GM18505 (cell line): ENCODE results near the gene QSOX2.

Experiments used
- ATAC-seq: cut with Tn5 transposase; IDR thresholded peaks from one replicate; pipeline ENCODE4 v1.9.1; 2021; ENCODE audit not compliant: unreplicated experiment
- POLR2A ChIP-seq: IDR thresholded peaks from 4 replicates; pipeline ENCODE4 v1.6.1; 2011; ENCODE audit warnings: borderline replicate concordance; ENCODE audit not compliant: insufficient read depth, insufficient read length; ENCODE audit errors: extremely low read depth

The QSOX2 gene

DNA sequence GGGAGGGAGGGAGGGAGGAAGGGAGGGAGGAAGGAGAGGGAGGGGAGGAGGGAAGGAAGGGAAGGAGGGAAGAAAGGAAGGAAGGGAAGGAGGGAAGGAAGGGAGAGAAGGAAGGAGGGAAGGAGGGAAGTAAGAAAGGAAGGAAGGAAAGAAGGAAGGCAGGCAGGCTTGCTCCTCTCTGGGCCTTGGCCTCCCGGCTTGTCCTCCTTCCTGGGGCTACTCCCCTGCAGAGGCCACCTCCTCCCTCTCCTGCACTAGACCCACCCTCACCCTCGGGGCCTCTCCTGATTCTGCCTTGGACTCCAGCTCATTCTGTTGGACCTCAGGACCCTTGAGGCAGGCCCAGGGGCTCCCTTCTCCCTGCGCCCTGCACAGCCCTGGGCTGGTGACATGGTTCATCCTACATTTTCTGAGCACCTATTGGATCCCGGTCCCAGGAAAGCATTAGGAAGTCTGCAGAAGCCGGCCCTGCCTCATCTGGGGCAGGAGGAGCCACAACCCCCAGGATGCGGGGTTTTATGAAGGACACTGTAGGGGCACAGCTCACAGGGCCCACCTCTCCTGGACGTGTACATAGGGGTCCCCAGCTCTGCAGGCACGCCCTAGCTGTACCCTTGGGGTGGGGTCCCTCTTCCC, 63.7 kb downstream of the QSOX2 start:
- ATAC-seq: no peak
- TF ChIP-seq POLR2A: no peak

DNA sequence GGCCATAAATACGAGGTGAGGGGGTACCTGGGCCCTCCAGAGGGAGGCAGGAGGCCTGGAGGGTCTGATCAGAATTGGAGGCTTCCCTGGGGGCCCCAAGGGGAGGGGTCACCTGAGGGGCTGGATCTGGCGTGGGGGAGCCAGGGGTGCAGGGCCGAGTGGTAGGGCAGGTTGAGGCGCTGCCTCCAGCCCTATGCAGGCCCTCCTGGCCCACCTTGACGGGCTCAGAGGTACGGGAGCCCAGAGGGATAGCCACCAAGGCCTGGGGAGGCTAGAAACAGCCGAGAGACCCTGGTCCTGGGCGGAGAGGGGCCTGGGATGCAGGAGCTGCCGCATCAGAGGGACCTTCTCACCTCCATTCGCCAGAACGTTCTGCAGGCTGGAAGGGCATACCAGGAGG, 65.0 kb downstream of the QSOX2 start:
- no peak for ATAC-seq
- TF ChIP-seq POLR2A: no peak

DNA sequence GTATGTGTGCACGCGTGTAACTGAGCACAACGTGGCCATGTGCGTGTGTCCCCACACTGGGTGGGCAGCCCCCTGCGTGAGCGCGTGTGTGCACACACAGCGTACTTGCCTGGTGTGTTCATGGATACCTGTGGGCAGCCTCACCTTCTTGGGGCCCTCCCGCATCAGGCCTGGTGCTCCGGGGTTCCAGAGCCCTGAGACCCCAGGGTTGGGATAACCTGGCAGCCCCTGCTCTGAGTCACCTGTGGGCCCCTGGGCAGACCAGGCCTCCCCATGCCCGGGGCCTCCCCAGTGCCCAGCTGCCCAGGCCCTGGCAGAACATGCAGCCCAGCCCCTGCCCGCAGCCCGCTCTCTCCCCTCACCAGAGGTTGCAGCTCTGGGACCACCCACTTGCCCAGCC, 65.9 kb downstream of the QSOX2 start:
- TF ChIP-seq POLR2A: no peak
- ATAC-seq: no peak

DNA sequence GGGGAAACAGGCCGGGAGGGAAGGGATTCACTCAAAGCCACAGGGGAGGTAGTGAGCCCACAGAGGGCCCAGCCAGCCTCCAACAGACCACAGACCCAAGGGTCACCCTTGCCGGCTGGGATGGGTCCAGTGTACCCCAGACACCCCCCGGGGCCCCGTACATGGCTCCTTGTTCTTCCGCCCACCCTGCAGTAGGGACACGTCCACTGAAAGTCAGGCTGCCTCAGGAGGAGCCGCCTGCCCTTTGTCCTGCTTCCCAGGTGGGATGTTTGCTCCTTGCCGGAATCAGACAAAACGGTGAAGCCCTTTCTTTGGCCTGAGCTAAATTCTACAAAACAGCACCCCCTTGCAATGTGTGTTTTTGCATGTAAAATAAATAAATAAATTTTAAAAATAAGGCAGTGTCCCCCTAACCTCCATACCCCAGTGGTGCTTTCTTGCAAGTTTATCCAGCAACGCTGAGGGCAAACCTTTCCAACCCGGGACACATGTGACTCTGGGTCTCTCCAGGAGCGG, 66.5 kb downstream of the QSOX2 start:
- ATAC-seq: no peak
- no peak for TF ChIP-seq POLR2A

DNA sequence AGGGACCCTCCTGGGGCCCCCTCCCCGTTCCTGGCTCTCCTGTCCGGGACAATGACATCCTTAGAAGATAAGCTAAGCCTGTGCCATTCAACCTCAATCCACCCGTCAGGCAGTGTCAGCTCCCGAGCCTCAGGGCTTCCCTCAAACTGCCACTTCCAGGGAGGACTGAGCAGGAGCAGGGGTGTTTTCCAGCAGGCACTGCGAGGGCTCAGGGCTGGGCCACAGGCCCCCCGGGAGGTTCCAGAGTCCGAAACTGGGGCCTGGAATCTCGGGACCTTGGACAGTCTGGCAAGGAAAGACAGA, 66.9 kb downstream of the QSOX2 start:
- ATAC-seq: no peak
- TF ChIP-seq POLR2A: no peak

DNA sequence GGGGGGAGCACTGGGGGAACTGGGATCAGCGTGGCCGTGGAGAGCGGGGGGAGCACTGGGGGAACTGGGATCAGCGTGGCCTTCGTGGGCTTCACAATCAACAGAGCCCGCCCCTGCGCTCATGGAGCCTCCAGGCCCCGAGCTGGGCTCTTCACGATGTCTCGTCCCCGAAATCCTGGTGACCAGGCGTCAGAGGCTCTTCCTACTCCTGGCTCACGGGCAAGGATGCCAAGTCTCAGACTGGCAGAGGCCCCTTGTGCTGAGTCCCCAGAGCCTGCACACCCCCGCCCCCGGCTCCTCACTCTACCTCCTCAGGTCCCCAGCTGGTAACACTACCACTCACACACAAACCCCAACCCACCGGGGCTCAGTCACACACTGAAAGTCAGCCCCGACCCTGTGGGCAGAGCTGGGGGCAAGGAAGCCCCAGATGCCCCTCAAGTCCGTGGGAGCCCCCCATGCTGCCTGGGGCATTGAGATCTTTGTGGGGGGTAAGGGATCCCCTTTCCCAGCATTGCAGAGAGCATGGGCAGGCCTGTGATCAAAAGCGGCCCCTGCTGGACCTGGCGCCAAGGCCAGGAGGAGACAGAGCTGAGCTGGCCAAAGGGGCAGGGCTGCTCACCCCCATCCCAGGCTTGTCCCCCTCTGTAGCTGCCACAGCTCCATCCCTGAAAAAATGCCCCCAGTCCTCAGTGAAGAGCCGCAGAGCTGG, 67.4 kb downstream of the QSOX2 start:
- no peak for TF ChIP-seq POLR2A
- ATAC-seq: no peak

DNA sequence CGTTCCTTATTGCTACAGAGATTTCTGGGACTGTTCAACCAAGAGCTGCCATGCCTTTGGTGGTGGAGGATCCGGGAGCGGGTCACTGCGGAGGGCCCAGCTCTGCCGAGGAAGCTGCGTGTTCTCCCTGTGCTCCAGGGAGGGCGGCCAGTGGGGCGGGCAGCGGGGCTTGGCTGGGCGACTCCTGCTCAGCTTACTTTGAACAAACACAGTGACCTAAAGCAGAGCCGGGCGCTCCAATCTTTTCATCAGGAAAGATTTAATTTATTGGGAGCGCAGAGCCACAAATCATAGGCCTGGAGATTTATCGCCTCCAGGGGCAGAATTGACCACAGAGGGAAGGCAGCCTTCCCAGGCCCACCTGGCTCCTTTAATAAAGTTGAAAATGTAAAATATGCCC, 68.4 kb downstream of the QSOX2 start:
- ATAC-seq: no peak
- no peak for TF ChIP-seq POLR2A

DNA sequence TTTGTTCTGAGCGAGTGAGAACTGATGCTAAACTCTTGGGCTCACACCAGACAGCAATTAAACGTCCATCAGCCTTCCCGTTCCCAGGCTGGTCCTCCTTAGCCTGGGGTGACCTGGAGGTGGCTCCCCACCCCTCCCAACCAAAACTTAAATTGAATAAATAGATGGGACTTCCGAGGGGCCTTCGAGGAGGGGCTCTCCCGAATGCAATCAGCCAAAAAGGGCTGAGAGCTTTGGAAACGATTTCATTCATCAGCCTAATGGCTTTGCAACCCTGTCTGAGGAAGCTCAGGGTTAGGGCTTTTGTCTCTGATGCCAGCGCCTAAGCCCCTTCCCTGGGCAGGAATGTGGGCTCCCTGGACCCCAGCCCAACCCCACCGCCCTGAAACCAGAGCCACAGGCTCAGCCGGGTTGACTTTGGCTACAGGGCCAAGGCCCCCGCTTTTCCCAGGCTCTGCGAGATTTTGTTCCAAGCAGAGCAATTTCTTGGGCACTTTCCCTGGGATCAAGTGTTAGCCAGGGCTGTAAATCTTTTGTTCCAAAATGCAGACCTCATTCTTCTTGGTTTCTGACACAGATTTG, 69.9 kb downstream of the QSOX2 start:
- TF ChIP-seq POLR2A: no peak
- ATAC-seq: no peak

DNA sequence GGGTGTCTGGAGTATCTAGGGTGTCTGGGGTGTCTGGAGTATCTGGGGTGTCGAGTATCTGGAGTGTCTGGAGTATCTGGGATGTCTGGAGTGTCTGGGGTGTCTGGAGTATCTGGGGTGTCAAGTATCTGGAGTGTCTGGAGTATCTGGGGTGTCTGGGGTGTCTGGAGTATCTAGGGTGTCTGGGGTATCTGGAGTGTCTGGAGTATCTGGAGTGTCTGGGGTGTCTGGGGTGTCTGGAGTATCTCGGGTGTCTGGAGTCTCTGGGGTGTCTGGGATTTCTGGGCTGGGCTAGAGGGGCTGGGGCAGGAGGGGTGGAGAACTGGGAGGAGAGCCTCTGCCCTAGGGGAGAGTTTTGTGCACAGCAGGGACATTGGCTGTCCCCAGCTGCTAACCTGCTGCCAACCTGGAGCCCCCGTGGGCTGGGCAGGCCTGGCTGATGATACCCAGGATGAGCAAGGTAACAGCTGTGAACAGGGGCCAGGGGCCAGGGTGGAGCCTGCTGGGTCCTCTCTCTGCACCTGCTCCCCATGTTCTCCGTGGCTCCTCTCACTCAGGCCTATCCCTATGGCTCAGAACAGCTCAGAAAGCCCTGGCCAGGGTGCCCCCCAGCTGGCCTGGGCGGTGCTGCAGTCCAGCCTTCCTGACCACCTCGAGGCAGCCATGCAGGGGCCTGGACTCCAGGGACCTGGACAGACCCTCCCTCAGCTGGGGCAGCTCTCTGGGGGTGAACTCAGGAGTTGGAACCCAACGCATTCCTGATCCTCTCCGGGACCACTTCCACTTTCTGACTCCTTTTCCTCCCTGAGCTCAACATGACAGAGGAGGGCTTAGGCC, 70.6 kb downstream of the QSOX2 start:
- ATAC-seq: no peak
- no peak for TF ChIP-seq POLR2A

DNA sequence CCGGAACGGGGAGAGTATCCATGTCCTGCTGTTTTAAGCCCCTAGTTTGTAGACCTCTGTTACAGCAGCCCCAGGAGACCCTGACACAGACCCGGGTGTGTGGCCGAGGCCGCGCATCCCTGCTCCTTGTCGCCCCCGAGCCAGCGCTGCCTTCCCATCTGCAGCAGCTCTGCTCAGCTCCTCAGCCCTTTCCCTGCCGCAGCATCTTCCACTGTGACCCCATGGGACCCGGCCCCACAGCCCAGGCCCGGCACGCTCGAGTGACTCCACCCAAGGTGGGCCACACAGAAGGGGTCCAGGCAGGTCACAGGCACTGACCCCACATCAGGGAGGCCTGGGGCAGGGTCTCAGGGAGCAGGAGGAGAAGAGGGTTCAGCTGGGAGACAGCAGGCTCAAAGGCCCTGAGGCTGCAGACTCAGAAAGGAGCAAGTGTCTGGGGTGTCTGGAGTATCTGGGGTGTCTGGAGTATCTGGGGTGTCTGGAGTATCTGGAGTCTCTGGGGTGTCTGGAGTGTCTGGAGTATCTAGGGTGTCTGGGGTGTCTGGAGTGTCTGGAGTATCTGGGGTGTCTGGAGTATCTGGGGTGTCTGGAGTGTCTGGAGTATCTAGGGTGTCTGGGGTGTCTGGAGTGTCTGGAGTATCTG, 71.8 kb downstream of the QSOX2 start:
- no peak for ATAC-seq
- no peak for TF ChIP-seq POLR2A

DNA sequence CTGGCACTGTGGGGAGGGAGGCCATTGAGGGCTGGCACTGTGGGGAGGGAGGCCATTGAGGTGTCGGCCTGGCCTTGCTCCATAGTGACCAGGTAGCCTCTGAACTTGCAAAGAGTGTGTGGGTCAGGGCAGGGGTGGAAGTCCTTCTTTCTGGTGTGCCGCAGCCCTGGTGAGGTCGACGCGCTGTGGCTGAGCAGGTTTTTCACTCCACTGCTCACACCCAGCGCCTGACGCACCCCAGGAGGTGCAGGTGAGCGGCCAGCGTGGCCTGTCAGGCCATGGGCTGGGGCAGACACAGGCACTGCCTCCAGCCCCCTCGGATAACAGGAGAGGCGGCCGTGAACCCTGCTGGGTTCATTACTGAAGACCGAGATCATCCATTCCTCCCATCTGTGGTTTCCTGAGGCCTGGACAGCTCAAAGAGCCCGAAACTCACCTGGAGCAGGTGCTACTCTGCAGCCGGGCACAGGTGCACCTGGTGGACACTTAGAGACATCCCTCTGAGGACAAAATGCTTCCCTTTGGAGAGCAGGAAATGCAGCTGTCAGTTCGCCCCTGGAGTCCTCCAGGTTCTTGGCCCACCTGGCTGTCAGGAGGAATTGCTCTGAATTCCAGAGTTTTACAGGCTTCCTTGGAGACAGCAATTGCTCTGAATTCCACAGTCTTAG, 73.1 kb downstream of the QSOX2 start:
- no peak for ATAC-seq
- no peak for TF ChIP-seq POLR2A

DNA sequence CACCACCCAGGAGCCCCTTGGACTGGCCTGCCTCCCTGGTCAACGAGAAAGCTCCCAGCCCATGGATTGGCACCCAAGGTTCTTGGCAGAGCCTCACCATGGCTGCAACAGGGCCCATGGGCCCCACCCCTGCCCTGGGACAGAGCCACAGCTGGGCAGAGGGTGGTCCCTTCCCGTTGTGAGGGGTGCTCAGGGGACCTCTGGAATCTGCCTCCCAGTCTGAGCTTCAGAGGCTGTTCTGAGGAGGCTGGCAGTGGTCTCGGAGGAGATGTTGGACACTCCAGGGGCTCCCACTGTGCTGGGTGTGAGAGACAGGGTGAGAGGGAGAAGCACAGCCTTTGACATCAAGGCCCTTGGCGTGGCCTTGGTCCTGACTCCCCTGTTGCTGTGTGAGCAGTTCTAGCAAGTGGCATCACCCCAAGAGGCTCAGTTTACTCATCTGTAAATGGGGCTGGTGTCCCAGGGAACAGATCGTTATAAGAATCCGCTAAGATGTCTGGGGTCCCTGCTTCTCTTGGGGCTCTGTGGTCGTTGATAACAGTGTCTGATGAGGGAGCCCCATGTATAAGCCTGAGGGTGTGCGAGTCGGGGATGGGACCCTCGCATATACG, 73.7 kb downstream of the QSOX2 start:
- no peak for TF ChIP-seq POLR2A
- no peak for ATAC-seq
